MM.1S (cell line): ENCODE measurements around the gene ISYNA1.

Experiments
- CTCF ChIP-seq: fragments of 300-600 bp; sonication (generic); IDR thresholded peaks from 2 replicates; pipeline ENCODE4 v1.5.1; 2016; ENCODE audit warnings: antibody characterized with exemption, low read length, mixed read lengths
- EZH2 ChIP-seq: fragments of 300-600 bp; sonication (generic); optimal IDR thresholded peaks from 2 replicates; pipeline ENCODE3; 2017; ENCODE audit warnings: low read depth, mild to moderate bottlenecking, antibody characterized with exemption, low read length, mixed read lengths
- EZH2phosphoT487 ChIP-seq: fragments of 300-600 bp; sonication (generic); IDR thresholded peaks from 2 replicates; pipeline ENCODE4 v1.6.1; 2018; ENCODE audit warnings: antibody characterized with exemption, low read length

- no peak for TF ChIP-seq CTCF
- no peak for TF ChIP-seq EZH2
- no peak for TF ChIP-seq EZH2phosphoT487
These were observed 27.5 kb upstream of the ISYNA1 start for GRCh38 chr19:18465214-18465963.
